ENCODE results near the gene DAP. TPM values are rescaled to one million over a fixed set of nuclear protein-coding genes. Genes with fewer than 3 reads are reported as not detected.
"Not testable (repeated sequence)": the region's sequence is repeated elsewhere in the genome, so short reads cannot be mapped to it uniquely, and the experiment has no call there.

Gene DAP
- total and polyA plus RNA-seq, 10 of the 15 experiments (the other 5 are each of a cell fraction or from before 2014, with no cell fraction given), result 12.9 to 130 (median 49.9) TPM

GRCh38 chr5:10723514-10723913 is 37.5 kb downstream of the DAP start (continued):
- TF ChIP-seq ZBTB33 (IDR thresholded peaks at IDR 0.05) (no peak), NBN (IDR thresholded peaks at IDR 0.05) (no peak), ELK1 (IDR thresholded peaks at IDR 0.05; ENCODE audit: low read depth, low read length) (no peak)

GRCh38 chr5:10720766-10721165 is 40.3 kb downstream of the DAP start:
- FAIRE-seq; BruUV-seq (replicated peaks); H3K4me2 ChIP-seq (ENCODE audit: control insufficient read depth, insufficient read depth): not testable (repeated sequence)

More at GRCh38 chr5:10720766-10721165, 40.3 kb downstream of the DAP start:
- H3K27ac ChIP-seq (ENCODE audit: control insufficient read depth, insufficient read depth); intact Hi-C loops (cut with micrococcal nuclease; ENCODE audit: unreplicated experiment); SMC1A ChIA-PET (ENCODE audit: uncharacterized antibody, unreplicated experiment); H3K4me3 ChIP-seq; POLR2A ChIA-PET; ATAC-seq; H3K27me3 ChIP-seq (replicated peaks in 1 of 2; ENCODE audit: control insufficient read depth in 2 of 2, insufficient read depth in 2 of 2, low read length in 1 of 2); H4K20me1 ChIP-seq (ENCODE audit: control insufficient read depth, insufficient read depth); in situ Hi-C loops (cut with MboI); H3K9me3 ChIP-seq (replicated peaks; ENCODE audit: control insufficient read depth, insufficient read depth, low read length); H3K9ac ChIP-seq (ENCODE audit: control insufficient read depth, insufficient read depth, low read length); H3K79me2 ChIP-seq (ENCODE audit: control insufficient read depth, insufficient read depth, low read length); CTCF ChIA-PET; H3K4me1 ChIP-seq (ENCODE audit: control insufficient read depth, insufficient read depth, low read length); RAD21 ChIA-PET (ENCODE audit: unreplicated experiment); H2AFZ ChIP-seq (ENCODE audit: control insufficient read depth, low read depth, low read length); DNase-seq (ENCODE audit: low read depth, low spot score): not testable (repeated sequence)
- 99% methylated on average over 4 of the region's 4 CpGs for WGBS (ENCODE audit: insufficient coverage, insufficient replicate concordance, low lambda C conversion rate, missing lambda C conversion rate)
- H3K36me3 ChIP-seq (ENCODE audit: control insufficient read depth in 2 of 2, insufficient read depth in 2 of 2, low read length in 1 of 2), result peaks cover 0 to 12% of the 10 kb centered on the region in 2 experiments; a peak in 3 of 4 replicates

All from GM12878 (cell line).